LNCaP clone FGC (cell line): Measurements from ENCODE around the gene MRAP2.

Experiments
- DNase-seq: peaks from one replicate; pipeline ENCODE4 v3.0.0-alpha.2; 2011; ENCODE audit warnings: low read depth
- H3K4me3 ChIP-seq: 2 replicates; pipeline ENCODE4 v1.5.1; 2011; ENCODE audit warnings: mild to moderate bottlenecking, low read depth, low read length, control low read depth
- CTCF ChIP-seq: IDR thresholded peaks from 2 replicates; pipeline ENCODE4 v1.5.1; 2012; ENCODE audit warnings: mild to moderate bottlenecking; ENCODE audit not compliant: control insufficient read depth, insufficient read depth; ENCODE audit errors: extremely low read depth

Gene MRAP2

DNA sequence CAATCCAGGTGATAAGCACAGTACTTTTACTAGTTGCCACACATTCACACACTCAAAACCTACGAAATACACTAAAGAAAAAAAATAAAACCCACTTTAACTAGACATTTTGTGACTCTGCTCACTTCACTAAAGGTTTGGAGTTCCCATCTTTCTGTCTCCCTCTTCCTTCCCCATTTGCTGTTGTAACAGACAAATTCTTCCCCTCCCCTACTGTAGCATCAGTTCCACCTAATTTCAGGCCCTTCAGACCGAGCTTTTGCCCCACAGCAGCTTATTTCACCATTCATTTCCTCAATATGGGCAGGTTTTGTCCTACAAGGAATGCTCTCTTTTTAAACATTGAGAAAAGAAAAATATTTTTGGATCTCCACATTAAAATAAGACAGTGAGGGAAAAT, 31.3 kb upstream of the MRAP2 start:
- TF ChIP-seq CTCF, result no peak
- DNase-seq, result no peak
- no peak overlapping the region for H3K4me3 ChIP-seq

DNA sequence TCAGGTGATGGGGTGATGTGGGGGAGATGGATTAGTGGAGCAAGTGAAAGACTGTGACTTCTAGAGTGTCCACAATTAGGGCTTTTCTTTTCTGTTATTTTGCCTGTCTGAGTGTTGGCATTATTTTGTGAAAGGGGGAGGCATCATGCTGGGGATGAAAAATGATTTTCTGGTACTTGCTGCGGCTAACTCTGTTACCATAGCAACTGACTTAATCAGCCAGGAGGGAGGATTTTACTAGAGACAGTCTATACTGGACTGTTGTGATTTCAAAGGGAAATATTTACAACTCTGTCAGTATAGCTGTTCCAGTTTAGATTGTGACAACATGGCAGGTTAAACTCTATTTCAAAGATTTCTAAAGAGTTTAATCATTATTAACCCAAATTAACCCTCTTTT, 30.4 kb upstream of the MRAP2 start:
- TF ChIP-seq CTCF, result no peak
- no peak overlapping the region for H3K4me3 ChIP-seq
- DNase-seq, result no peak

DNA sequence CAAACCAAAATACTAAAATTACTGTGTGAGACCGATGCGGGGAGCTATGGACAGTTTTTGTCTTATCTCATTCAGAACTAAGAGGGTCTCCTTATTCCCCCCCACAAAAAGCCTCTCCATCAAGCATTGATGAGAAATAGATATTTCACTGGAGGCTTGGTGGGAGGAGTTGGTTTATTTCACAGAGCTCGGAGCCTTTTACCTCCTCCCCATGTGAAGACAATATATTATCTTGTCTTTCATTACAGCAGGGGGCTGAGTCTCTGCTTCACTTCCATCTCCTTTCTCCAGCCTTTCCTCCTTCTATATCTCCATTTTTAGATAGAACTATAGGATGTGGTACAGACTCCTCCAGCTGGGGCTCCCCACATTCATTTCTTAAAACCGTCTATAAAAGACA, 29.9 kb upstream of the MRAP2 start:
- no peak for DNase-seq
- H3K4me3 ChIP-seq, result no peak overlapping the region
- no peak for TF ChIP-seq CTCF

DNA sequence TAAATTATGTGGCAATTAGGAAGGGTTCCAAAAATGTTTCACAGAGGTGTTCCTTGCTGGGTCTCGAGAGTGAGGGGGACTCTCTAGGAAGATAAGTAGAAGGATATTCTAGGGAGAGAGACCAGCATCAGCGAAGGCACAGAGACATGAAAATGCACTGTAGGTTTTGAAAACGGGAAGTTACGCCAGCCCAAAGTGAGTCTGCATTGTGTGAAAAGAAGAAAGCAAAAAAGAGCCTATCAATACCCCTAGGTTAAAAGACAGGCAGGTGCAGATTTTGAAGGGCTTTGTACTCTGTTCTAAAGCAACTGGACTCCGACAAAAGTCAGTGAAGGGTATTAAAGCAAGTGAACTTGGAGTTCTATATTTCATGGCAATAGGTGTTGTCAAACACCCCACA, 25.7 kb upstream of the MRAP2 start:
- no peak for TF ChIP-seq CTCF
- no peak overlapping the region for H3K4me3 ChIP-seq
- DNase-seq, result no peak

GRCh38 chr6:84013354-84013753, 20.2 kb upstream of the MRAP2 start:
- H3K4me3 ChIP-seq, result no peak overlapping the region
- DNase-seq, result no peak
- no peak for TF ChIP-seq CTCF

DNA sequence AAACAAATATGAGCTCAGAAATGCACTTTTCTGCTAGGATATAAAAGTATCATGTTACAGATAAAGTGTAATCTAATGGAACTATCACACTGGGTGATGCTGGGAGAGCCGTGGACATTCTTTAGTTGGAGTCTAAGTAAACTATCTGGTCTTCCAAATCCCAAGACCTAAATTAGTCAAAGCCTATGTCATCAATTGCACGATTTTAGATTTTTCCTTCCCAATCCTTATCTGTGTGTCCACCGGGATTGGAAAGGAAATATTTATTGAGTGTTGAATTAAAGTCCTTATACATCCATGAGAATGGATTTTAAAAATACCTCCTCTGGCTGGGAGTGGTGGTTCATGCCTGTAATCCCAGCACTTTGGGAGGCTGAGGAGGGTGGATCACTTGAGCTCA, 19.6 kb upstream of the MRAP2 start:
- no peak overlapping the region for H3K4me3 ChIP-seq
- DNase-seq, result no peak
- no peak for TF ChIP-seq CTCF

DNA sequence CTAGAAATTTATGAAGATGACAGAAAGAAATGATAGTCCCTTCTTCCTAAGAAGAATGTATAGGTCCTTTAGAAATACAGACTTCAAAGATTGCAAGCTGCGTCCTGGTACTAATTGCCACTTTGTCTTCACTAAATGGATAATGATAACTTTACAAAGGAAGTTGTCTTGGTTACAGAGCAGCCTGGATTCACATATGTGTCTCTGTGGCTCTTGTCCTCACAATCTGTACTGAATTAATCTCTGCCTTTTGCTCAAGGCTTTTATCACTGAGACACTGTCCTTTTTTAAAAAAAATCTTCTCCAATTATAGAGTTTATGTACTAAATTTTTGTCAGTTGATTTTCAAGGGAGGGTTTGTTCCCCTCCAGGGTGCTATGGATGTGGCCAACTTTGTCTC, 17.5 kb upstream of the MRAP2 start:
- DNase-seq, result no peak
- TF ChIP-seq CTCF, result no peak
- H3K4me3 ChIP-seq, result no peak overlapping the region
